Panc1 (cell line): Measurements from ENCODE around the gene ATP6V1D.

Experiments used
- POLR2AphosphoS5 ChIP-seq: IDR thresholded peaks from 2 replicates; pipeline ENCODE4 v1.6.1; 2012; ENCODE audit warnings: mild to moderate bottlenecking, low read depth, low read length, moderate library complexity
- SIN3A ChIP-seq: IDR thresholded peaks from 2 replicates; pipeline ENCODE4 v1.6.1; 2012; ENCODE audit warnings: low read depth, mild to moderate bottlenecking, low read length, moderate library complexity, borderline replicate concordance; ENCODE audit not compliant: insufficient read depth
- TCF7L2 ChIP-seq: IDR thresholded peaks from 2 replicates; pipeline ENCODE4 v1.6.1; 2011; ENCODE audit warnings: mild to moderate bottlenecking, low read depth, low read length, inconsistent platforms
- TF ChIP-seq, protein P1 (sequence below): fragments of 450-650 bp; IDR thresholded peaks from 2 replicates; pipeline ENCODE4 v1.5.1; 2017; ENCODE audit warnings: mild to moderate bottlenecking
- TF ChIP-seq, protein P2 (sequence below), 2 experiments: IDR thresholded peaks; 2 replicates each; pipeline ENCODE4 v1.6.1; 2011 to 2012; ENCODE audit warnings: low read depth in 2 of 2, control low read depth in 1 of 2, low read length in 1 of 2, mild to moderate bottlenecking in 1 of 2, moderate library complexity in 1 of 2; ENCODE audit not compliant: insufficient read depth in 1 of 2

DNA sequence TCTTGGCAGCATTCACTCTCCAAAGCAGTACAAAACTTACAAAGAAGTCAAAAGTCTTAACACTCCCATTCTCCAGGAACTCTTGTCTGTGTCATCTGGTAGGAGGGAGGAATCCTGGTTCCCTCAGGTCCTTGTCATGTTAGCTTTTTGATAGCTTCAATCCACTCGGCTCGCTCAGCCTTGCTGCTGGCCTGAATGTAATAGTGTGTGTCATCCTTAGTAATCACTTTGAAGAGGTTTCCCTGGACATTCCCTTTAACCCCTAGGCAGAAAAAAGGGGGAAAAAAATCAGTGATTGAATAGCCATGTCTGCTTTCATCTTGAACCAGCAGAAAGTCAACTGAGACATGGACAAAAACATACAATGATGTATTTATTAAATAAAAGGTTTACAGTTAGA lies 27.6 kb upstream of the ATP6V1D start:
- TF ChIP-seq POLR2AphosphoS5 (no peak), TCF7L2 (no peak), SIN3A (no peak)
- TF ChIP-seq, protein P1, sequence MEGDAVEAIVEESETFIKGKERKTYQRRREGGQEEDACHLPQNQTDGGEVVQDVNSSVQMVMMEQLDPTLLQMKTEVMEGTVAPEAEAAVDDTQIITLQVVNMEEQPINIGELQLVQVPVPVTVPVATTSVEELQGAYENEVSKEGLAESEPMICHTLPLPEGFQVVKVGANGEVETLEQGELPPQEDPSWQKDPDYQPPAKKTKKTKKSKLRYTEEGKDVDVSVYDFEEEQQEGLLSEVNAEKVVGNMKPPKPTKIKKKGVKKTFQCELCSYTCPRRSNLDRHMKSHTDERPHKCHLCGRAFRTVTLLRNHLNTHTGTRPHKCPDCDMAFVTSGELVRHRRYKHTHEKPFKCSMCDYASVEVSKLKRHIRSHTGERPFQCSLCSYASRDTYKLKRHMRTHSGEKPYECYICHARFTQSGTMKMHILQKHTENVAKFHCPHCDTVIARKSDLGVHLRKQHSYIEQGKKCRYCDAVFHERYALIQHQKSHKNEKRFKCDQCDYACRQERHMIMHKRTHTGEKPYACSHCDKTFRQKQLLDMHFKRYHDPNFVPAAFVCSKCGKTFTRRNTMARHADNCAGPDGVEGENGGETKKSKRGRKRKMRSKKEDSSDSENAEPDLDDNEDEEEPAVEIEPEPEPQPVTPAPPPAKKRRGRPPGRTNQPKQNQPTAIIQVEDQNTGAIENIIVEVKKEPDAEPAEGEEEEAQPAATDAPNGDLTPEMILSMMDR = no peak
- TF ChIP-seq, protein P2, sequence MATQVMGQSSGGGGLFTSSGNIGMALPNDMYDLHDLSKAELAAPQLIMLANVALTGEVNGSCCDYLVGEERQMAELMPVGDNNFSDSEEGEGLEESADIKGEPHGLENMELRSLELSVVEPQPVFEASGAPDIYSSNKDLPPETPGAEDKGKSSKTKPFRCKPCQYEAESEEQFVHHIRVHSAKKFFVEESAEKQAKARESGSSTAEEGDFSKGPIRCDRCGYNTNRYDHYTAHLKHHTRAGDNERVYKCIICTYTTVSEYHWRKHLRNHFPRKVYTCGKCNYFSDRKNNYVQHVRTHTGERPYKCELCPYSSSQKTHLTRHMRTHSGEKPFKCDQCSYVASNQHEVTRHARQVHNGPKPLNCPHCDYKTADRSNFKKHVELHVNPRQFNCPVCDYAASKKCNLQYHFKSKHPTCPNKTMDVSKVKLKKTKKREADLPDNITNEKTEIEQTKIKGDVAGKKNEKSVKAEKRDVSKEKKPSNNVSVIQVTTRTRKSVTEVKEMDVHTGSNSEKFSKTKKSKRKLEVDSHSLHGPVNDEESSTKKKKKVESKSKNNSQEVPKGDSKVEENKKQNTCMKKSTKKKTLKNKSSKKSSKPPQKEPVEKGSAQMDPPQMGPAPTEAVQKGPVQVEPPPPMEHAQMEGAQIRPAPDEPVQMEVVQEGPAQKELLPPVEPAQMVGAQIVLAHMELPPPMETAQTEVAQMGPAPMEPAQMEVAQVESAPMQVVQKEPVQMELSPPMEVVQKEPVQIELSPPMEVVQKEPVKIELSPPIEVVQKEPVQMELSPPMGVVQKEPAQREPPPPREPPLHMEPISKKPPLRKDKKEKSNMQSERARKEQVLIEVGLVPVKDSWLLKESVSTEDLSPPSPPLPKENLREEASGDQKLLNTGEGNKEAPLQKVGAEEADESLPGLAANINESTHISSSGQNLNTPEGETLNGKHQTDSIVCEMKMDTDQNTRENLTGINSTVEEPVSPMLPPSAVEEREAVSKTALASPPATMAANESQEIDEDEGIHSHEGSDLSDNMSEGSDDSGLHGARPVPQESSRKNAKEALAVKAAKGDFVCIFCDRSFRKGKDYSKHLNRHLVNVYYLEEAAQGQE (IDR thresholded peaks at IDR 0.05; ENCODE audit: insufficient read depth in 1 of 2, low read depth in 2 of 2, low read length in 1 of 2) = no peak
